H9 (cell line): ENCODE results near the gene DAB2IP. TPM values are rescaled to one million over a fixed set of nuclear protein-coding genes. Genes with fewer than 3 reads are reported as not detected.

ENCODE experiments used
- DNase-seq: peaks from one replicate; pipeline ENCODE4 v3.0.0-alpha.2; 2017
- H2AFZ ChIP-seq: one replicate; pipeline ENCODE4 v1.6.1; 2013; ENCODE audit warnings: mild to moderate bottlenecking, low read length, control low read depth, moderate library complexity
- H2AK5ac ChIP-seq: 2 replicates; pipeline ENCODE4 v1.6.1; 2013; ENCODE audit warnings: low read length, control low read depth, mixed read lengths; ENCODE audit not compliant: insufficient read length
- H2BK120ac ChIP-seq: one replicate; pipeline ENCODE4 v1.6.1; 2013; ENCODE audit warnings: low read depth, mild to moderate bottlenecking, low read length, control low read depth, inconsistent platforms; ENCODE audit not compliant: poor library complexity, severe bottlenecking
- H2BK12ac ChIP-seq: 2 replicates; pipeline ENCODE4 v1.6.1; 2013; ENCODE audit warnings: low read length, control low read depth, mixed read lengths, low read depth; ENCODE audit not compliant: insufficient read length
- H2BK15ac ChIP-seq: 2 replicates; pipeline ENCODE4 v1.6.1; 2013; ENCODE audit warnings: low read depth, low read length, control low read depth
- H2BK20ac ChIP-seq: one replicate; pipeline ENCODE4 v1.6.1; 2013; ENCODE audit warnings: low read depth, mild to moderate bottlenecking, low read length, control low read depth, inconsistent platforms; ENCODE audit not compliant: poor library complexity, severe bottlenecking
- H2BK5ac ChIP-seq: 2 replicates; pipeline ENCODE4 v1.6.1; 2013; ENCODE audit warnings: low read length, control low read depth, mixed read lengths; ENCODE audit not compliant: insufficient read length
- H3K14ac ChIP-seq: 2 replicates; pipeline ENCODE4 v1.6.1; 2013; ENCODE audit warnings: low read length, control low read depth; ENCODE audit not compliant: insufficient read depth
- H3K18ac ChIP-seq: 2 replicates; pipeline ENCODE4 v1.6.1; 2013; ENCODE audit warnings: low read depth, mild to moderate bottlenecking, mixed read lengths, low read length, control low read depth; ENCODE audit not compliant: insufficient read length
- H3K23ac ChIP-seq: 2 replicates; pipeline ENCODE4 v1.6.1; 2013; ENCODE audit warnings: low read length, control low read depth, mixed read lengths, low read depth; ENCODE audit not compliant: insufficient read length
- H3K23me2 ChIP-seq: 2 replicates; pipeline ENCODE4 v1.6.1; 2013; ENCODE audit warnings: low read depth, mild to moderate bottlenecking, mixed read lengths, low read length, control low read depth; ENCODE audit not compliant: insufficient read length, poor library complexity, severe bottlenecking
- H3K27ac ChIP-seq: 2 replicates; pipeline ENCODE4 v1.5.1; 2013; ENCODE audit warnings: low read length, control low read depth, mixed read lengths, low read depth; ENCODE audit not compliant: insufficient read length
- H3K27me3 ChIP-seq: 2 replicates; pipeline ENCODE4 v1.6.1; 2013; ENCODE audit warnings: low read length, control low read depth, inconsistent platforms; ENCODE audit not compliant: insufficient read depth
- H3K4ac ChIP-seq: 2 replicates; pipeline ENCODE4 v1.6.1; 2013; ENCODE audit warnings: low read depth, mild to moderate bottlenecking, control low read depth, inconsistent platforms, low read length, moderate library complexity
- H3K4me1 ChIP-seq: 2 replicates; pipeline ENCODE4 v1.6.1; 2013; ENCODE audit warnings: low read length, control low read depth, inconsistent platforms; ENCODE audit not compliant: insufficient read depth
- H3K4me2 ChIP-seq: 2 replicates; pipeline ENCODE4 v1.6.1; 2013; ENCODE audit warnings: low read length, control low read depth, mixed read lengths; ENCODE audit not compliant: insufficient read length, insufficient read depth
- H3K56ac ChIP-seq: 2 replicates; pipeline ENCODE4 v1.6.1; 2013; ENCODE audit warnings: low read depth, mild to moderate bottlenecking, mixed read lengths, low read length, control low read depth; ENCODE audit not compliant: insufficient read length
- H3K79me1 ChIP-seq: 2 replicates; pipeline ENCODE4 v1.6.1; 2013; ENCODE audit warnings: low read depth, mild to moderate bottlenecking, moderate library complexity, low read length, control low read depth, inconsistent platforms; ENCODE audit not compliant: insufficient read depth, poor library complexity, severe bottlenecking
- H3K79me2 ChIP-seq: 2 replicates; pipeline ENCODE4 v1.6.1; 2013; ENCODE audit warnings: low read length, control low read depth, inconsistent platforms; ENCODE audit not compliant: insufficient read depth
- H3K9ac ChIP-seq: 2 replicates; pipeline ENCODE4 v1.6.1; 2013; ENCODE audit warnings: low read length, control low read depth, mixed read lengths; ENCODE audit not compliant: insufficient read length; ENCODE audit errors: extremely low read depth
- H3K9me3 ChIP-seq: one replicate; pipeline ENCODE4 v1.6.1; 2013; ENCODE audit warnings: low read depth, low read length, inconsistent platforms; ENCODE audit not compliant: control insufficient read depth
- H3T11ph ChIP-seq: one replicate; pipeline ENCODE4 v1.6.1; 2013; ENCODE audit warnings: mild to moderate bottlenecking, low read length, control low read depth, inconsistent platforms
- H4K20me1 ChIP-seq: one replicate; pipeline ENCODE4 v1.6.1; 2013; ENCODE audit not compliant: control insufficient read depth, insufficient read length, insufficient read depth
- H4K5ac ChIP-seq: 2 replicates; pipeline ENCODE4 v1.6.1; 2013; ENCODE audit warnings: low read depth, mild to moderate bottlenecking, mixed read lengths, low read length, control low read depth; ENCODE audit not compliant: insufficient read length
- H4K8ac ChIP-seq: replicated peaks from 2 replicates; pipeline ENCODE4 v1.6.1; 2013; ENCODE audit warnings: low read length, control low read depth, mixed read lengths, low read depth; ENCODE audit not compliant: insufficient read length
- H4K91ac ChIP-seq: 2 replicates; pipeline ENCODE4 v1.6.1; 2013; ENCODE audit warnings: low read depth, mild to moderate bottlenecking, moderate library complexity, mixed read lengths, low read length, control low read depth; ENCODE audit not compliant: insufficient read length
- H3K27ac Mint-ChIP-seq, 3 experiments: 2 replicates in 2 of 3; 3 replicates in 1 of 3; pipeline ENCODE4 v1.8.0; 2020 to 2021; ENCODE audit warnings: mixed read lengths in 3 of 3, mild to moderate bottlenecking in 1 of 3, moderate library complexity in 1 of 3
- H3K27me3 Mint-ChIP-seq: 2 replicates; pipeline ENCODE4 v1.8.0; 2021; ENCODE audit warnings: low read depth, mild to moderate bottlenecking, moderate library complexity, mixed read lengths
- H3K36me3 Mint-ChIP-seq, 3 experiments: 2 replicates in 2 of 3; 3 replicates in 1 of 3; pipeline ENCODE4 v1.8.0; 2020 to 2021; ENCODE audit warnings: low read depth in 3 of 3, mixed read lengths in 3 of 3; ENCODE audit not compliant: insufficient read depth in 1 of 3
- H3K4me1 Mint-ChIP-seq, 2 experiments: 2 replicates each; pipeline ENCODE4 v1.8.0; 2020; ENCODE audit warnings: mixed read lengths in 2 of 2
- H3K4me3 Mint-ChIP-seq, 2 experiments: 2 replicates in 1 of 2; 3 replicates in 1 of 2; pipeline ENCODE4 v1.8.0; 2020 to 2021; ENCODE audit warnings: mild to moderate bottlenecking in 2 of 2, mixed read lengths in 2 of 2, moderate library complexity in 1 of 2
- H3K9me3 Mint-ChIP-seq, 2 experiments: 2 replicates in 1 of 2; 3 replicates in 1 of 2; pipeline ENCODE4 v1.8.0; 2020; ENCODE audit warnings: mild to moderate bottlenecking in 2 of 2, mixed read lengths in 2 of 2, moderate library complexity in 1 of 2
- CTCF ChIP-seq: fragments of 200-600 bp; sonication (generic); conservative IDR thresholded peaks from 3 replicates; pipeline ENCODE4 v1.8.0; 2021; ENCODE audit warnings: antibody characterized with exemption, mild to moderate bottlenecking
- WGBS: extraction: QIAGEN DNeasy Blood & Tissue Kit; methylation state at CpG from one replicate; pipeline ENCODE4 v1.1.7; 2013; ENCODE audit warnings: missing lambda C conversion rate, low lambda C conversion rate, mixed read lengths; ENCODE audit not compliant: insufficient read length; ENCODE audit errors: extremely low coverage; 5-methylcytosine and 5-hydroxymethylcytosine counted together
- total RNA-seq: library from RNA; stranded (reverse); gene quantifications from 2 replicates; pipeline ENCODE4 v1.2.1, GENCODE V29; 2021

Gene DAB2IP
- total RNA-seq, 1 experiment from 2014 or later = 22.6 TPM

GRCh38 chr9:121648799-121649198 is 2.6 kb upstream of the DAB2IP start:
- H3K4me1 ChIP-seq = peaks cover 6% of the 10 kb centered on the region; the same call in 1 of the 2 replicates
- no CpG with 5 or more reads among the region's 9 CpGs for WGBS
- peaks cover 13% of the 10 kb centered on the region for H3K23me2 ChIP-seq
- H2BK20ac ChIP-seq = no peak overlapping the region
- Mint-ChIP-seq H3K4me1 (peaks cover 55 to 66% of the 10 kb centered on the region in 2 experiments), H3K27me3 (peaks cover 30% of the 10 kb centered on the region), H3K27ac (peak overlapping the region in 1 of 3 experiments; percentile 35; a peak in 1 of 7 replicates), H3K36me3 (peaks cover 0 to 2% (median 0%) of the 10 kb centered on the region in 3 experiments; a peak in 2 of 7 replicates), H3K4me3 (peak overlapping the region in 1 of 2 experiments; percentile 44; a peak in 1 of 5 replicates), H3K9me3 (no peaks in the 10 kb centered on the region; a peak in 1 of 5 replicates)
- no peak for TF ChIP-seq CTCF
- DNase-seq = no peak
- no peak overlapping the region for H4K8ac ChIP-seq
- no peak overlapping the region for H2BK120ac ChIP-seq
- H2BK5ac ChIP-seq = no peak overlapping the region
- H4K91ac ChIP-seq = no peak overlapping the region
- no peak overlapping the region for H3K9ac ChIP-seq
- H2AFZ ChIP-seq = no peak overlapping the region
- no peak overlapping the region for H3K23ac ChIP-seq
- no peak overlapping the region for H4K5ac ChIP-seq
- no peak overlapping the region for H3K14ac ChIP-seq
- no peaks in the 10 kb centered on the region for H4K20me1 ChIP-seq
- H3K79me1 ChIP-seq = no peaks in the 10 kb centered on the region
- H3K27ac ChIP-seq = no peak overlapping the region
- no peaks in the 10 kb centered on the region for H3K27me3 ChIP-seq
- H3K4ac ChIP-seq = no peak overlapping the region
- H3K9me3 ChIP-seq = no peaks in the 10 kb centered on the region
- no peak overlapping the region for H2AK5ac ChIP-seq
- H3K79me2 ChIP-seq = peaks cover under 1% of the 10 kb centered on the region; the same call in 1 of the 2 replicates
- H3K18ac ChIP-seq = no peak overlapping the region
- H3K4me2 ChIP-seq = no peak overlapping the region
- no peak overlapping the region for H3T11ph ChIP-seq
- H2BK12ac ChIP-seq = no peak overlapping the region
- no peak overlapping the region for H2BK15ac ChIP-seq
- H3K56ac ChIP-seq = no peak overlapping the region
